ENCODE measurements around the gene SPHK1. TPM values are rescaled to one million over a fixed set of nuclear protein-coding genes. Genes with fewer than 3 reads are reported as not detected.
A peak's percentile ranks its signal among the peaks of the same experiment; 100 is the strongest.

SPHK1 gene
- total RNA-seq, 1 experiment from 2014 or later, result 60.4 TPM

- no peak for DNase-seq (ENCODE audit: low read depth, low spot score)
- in situ Hi-C loops (cut with HindIII; ENCODE audit: low pct_unique_long_range_greater_than_20kb, low sequenced_read_pairs), result no loop called here
Observed at GRCh38 chr17:76416899-76417298, 32.5 kb downstream of the SPHK1 start.

- DNase-seq (ENCODE audit: low read depth, low spot score), result no peak
Observed at GRCh38 chr17:76417499-76418143, 33.2 kb downstream of the SPHK1 start.

GRCh38 chr17:76419576-76420260 is 35.3 kb downstream of the SPHK1 start:
- no peak for DNase-seq (ENCODE audit: low read depth, low spot score)
- in situ Hi-C loops (cut with HindIII; ENCODE audit: low pct_unique_long_range_greater_than_20kb, low sequenced_read_pairs), result no loop called here

More at GRCh38 chr17:76417499-76418143, 33.2 kb downstream of the SPHK1 start:
- in situ Hi-C loops (cut with HindIII; ENCODE audit: low pct_unique_long_range_greater_than_20kb, low sequenced_read_pairs), result no loop called here

GRCh38 chr17:76420356-76421043 is 36.1 kb downstream of the SPHK1 start:
- in situ Hi-C loops (cut with HindIII; ENCODE audit: low pct_unique_long_range_greater_than_20kb, low sequenced_read_pairs), result no loop called here
- no peak for DNase-seq (ENCODE audit: low read depth, low spot score)

- in situ Hi-C loops (cut with HindIII; ENCODE audit: low pct_unique_long_range_greater_than_20kb, low sequenced_read_pairs), result no loop called here
- no peak for DNase-seq (ENCODE audit: low read depth, low spot score)
Observed at GRCh38 chr17:76421044-76421407, 36.6 kb downstream of the SPHK1 start.

GRCh38 chr17:76422406-76422805 is 38.0 kb downstream of the SPHK1 start:
- in situ Hi-C loops (cut with HindIII; ENCODE audit: low pct_unique_long_range_greater_than_20kb, low sequenced_read_pairs), result no loop called here
- no peak for DNase-seq (ENCODE audit: low read depth, low spot score)

- DNase-seq (ENCODE audit: low read depth, low spot score), result no peak
- in situ Hi-C loops (cut with HindIII; ENCODE audit: low pct_unique_long_range_greater_than_20kb, low sequenced_read_pairs), result no loop called here
Observed at GRCh38 chr17:76422860-76423259, 38.5 kb downstream of the SPHK1 start.

GRCh38 chr17:76426853-76427252 is 42.4 kb downstream of the SPHK1 start:
- DNase-seq (ENCODE audit: low read depth, low spot score), result no peak
- in situ Hi-C loops (cut with HindIII; ENCODE audit: low pct_unique_long_range_greater_than_20kb, low sequenced_read_pairs), result loop anchor here (25.0 kb wide), 2 partner anchors 90 to 310 kb away; partner anchors contain the start of genes JMJD6, METTL23, MFSD11 and SRSF2

- DNase-seq (ENCODE audit: low read depth, low spot score), result no peak
- in situ Hi-C loops (cut with HindIII; ENCODE audit: low pct_unique_long_range_greater_than_20kb, low sequenced_read_pairs), result loop anchor here (25.0 kb wide), 2 partner anchors 90 to 310 kb away; partner anchors contain the start of genes JMJD6, METTL23, MFSD11 and SRSF2
Observed at GRCh38 chr17:76427501-76428231, 43.3 kb downstream of the SPHK1 start.

- no peak for DNase-seq (ENCODE audit: low read depth, low spot score)
- in situ Hi-C loops (cut with HindIII; ENCODE audit: low pct_unique_long_range_greater_than_20kb, low sequenced_read_pairs), result loop anchor here (25.0 kb wide), 2 partner anchors 91 to 309 kb away; partner anchors contain the start of genes JMJD6, METTL23, MFSD11 and SRSF2
Observed at GRCh38 chr17:76428511-76428910, 44.1 kb downstream of the SPHK1 start.

GRCh38 chr17:76431509-76431908 is 47.1 kb downstream of the SPHK1 start:
- no peak for DNase-seq (ENCODE audit: low read depth, low spot score)
- in situ Hi-C loops (cut with HindIII; ENCODE audit: low pct_unique_long_range_greater_than_20kb, low sequenced_read_pairs), result loop anchor here (25.0 kb wide), 2 partner anchors 94 to 306 kb away; partner anchors contain the start of genes JMJD6, METTL23, MFSD11 and SRSF2

- no peak for DNase-seq (ENCODE audit: low read depth, low spot score)
- in situ Hi-C loops (cut with HindIII; ENCODE audit: low pct_unique_long_range_greater_than_20kb, low sequenced_read_pairs), result loop anchor here (25.0 kb wide), 2 partner anchors 95 to 305 kb away; partner anchors contain the start of genes JMJD6, METTL23, MFSD11 and SRSF2
Observed at GRCh38 chr17:76432004-76432403, 47.6 kb downstream of the SPHK1 start.

GRCh38 chr17:76432712-76433336 is 48.4 kb downstream of the SPHK1 start:
- in situ Hi-C loops (cut with HindIII; ENCODE audit: low pct_unique_long_range_greater_than_20kb, low sequenced_read_pairs), result loop anchor here (25.0 kb wide), 2 partner anchors 96 to 304 kb away; partner anchors contain the start of genes JMJD6, METTL23, MFSD11 and SRSF2
- DNase-seq (ENCODE audit: low read depth, low spot score), result peak; percentile 82

- in situ Hi-C loops (cut with HindIII; ENCODE audit: low pct_unique_long_range_greater_than_20kb, low sequenced_read_pairs), result loop anchor here (25.0 kb wide), 2 partner anchors 96 to 304 kb away; partner anchors contain the start of genes JMJD6, METTL23, MFSD11 and SRSF2
- no peak for DNase-seq (ENCODE audit: low read depth, low spot score)
Observed at GRCh38 chr17:76433693-76434092, 49.3 kb downstream of the SPHK1 start.

GRCh38 chr17:76434870-76435269 is 50.5 kb downstream of the SPHK1 start:
- DNase-seq (ENCODE audit: low read depth, low spot score), result no peak
- in situ Hi-C loops (cut with HindIII; ENCODE audit: low pct_unique_long_range_greater_than_20kb, low sequenced_read_pairs), result loop anchor here (25.0 kb wide), 2 partner anchors 98 to 302 kb away; partner anchors contain the start of genes JMJD6, METTL23, MFSD11 and SRSF2

- in situ Hi-C loops (cut with HindIII; ENCODE audit: low pct_unique_long_range_greater_than_20kb, low sequenced_read_pairs), result loop anchor here (25.0 kb wide), 2 partner anchors 98 to 302 kb away; partner anchors contain the start of genes JMJD6, METTL23, MFSD11 and SRSF2
Observed at GRCh38 chr17:76435751-76436150, 51.3 kb downstream of the SPHK1 start.

More at GRCh38 chr17:76435751-76436150, 51.3 kb downstream of the SPHK1 start:
- no peak for DNase-seq (ENCODE audit: low read depth, low spot score)
